ENCODE data around the gene TEX29. TPM values are rescaled to one million over a fixed set of nuclear protein-coding genes. Genes with fewer than 3 reads are reported as not detected.

The TEX29 gene
- total RNA-seq, 1 experiment from 2014 or later, result 0.68 TPM

DNA sequence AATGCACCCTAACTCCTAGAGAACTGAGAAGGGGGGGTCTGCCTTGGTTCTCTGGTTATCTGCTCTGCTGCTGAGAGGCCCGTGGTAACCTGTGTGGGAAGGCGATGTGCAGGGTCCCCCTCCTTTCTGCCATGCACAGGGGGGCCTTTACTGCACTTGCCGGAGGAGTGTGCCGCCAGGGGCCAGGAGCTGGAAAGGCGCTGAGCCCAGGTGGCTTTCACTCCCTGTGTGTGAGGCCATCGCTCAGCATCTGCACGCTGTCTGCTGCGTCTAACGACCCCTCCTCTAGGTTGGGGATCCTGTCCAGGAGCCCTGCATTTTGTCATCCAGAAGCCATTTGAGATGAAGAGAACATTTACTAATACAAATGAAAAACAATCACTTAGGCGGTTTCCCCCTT, 37.0 kb upstream of the TEX29 start (continued):
- TF ChIP-seq, protein P1, sequence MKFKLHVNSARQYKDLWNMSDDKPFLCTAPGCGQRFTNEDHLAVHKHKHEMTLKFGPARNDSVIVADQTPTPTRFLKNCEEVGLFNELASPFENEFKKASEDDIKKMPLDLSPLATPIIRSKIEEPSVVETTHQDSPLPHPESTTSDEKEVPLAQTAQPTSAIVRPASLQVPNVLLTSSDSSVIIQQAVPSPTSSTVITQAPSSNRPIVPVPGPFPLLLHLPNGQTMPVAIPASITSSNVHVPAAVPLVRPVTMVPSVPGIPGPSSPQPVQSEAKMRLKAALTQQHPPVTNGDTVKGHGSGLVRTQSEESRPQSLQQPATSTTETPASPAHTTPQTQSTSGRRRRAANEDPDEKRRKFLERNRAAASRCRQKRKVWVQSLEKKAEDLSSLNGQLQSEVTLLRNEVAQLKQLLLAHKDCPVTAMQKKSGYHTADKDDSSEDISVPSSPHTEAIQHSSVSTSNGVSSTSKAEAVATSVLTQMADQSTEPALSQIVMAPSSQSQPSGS (CRISPR knock-in tag; IDR thresholded peaks at IDR 0.05; ENCODE audit: borderline replicate concordance, low read depth), result no peak
- TF ChIP-seq, protein P2, sequence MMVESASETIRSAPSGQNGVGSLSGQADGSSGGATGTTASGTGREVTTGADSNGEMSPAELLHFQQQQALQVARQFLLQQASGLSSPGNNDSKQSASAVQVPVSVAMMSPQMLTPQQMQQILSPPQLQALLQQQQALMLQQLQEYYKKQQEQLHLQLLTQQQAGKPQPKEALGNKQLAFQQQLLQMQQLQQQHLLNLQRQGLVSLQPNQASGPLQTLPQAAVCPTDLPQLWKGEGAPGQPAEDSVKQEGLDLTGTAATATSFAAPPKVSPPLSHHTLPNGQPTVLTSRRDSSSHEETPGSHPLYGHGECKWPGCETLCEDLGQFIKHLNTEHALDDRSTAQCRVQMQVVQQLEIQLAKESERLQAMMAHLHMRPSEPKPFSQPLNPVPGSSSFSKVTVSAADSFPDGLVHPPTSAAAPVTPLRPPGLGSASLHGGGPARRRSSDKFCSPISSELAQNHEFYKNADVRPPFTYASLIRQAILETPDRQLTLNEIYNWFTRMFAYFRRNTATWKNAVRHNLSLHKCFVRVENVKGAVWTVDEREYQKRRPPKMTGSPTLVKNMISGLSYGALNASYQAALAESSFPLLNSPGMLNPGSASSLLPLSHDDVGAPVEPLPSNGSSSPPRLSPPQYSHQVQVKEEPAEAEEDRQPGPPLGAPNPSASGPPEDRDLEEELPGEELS (CRISPR knock-in tag; IDR thresholded peaks at IDR 0.05), result no peak
- TF ChIP-seq, protein P3, sequence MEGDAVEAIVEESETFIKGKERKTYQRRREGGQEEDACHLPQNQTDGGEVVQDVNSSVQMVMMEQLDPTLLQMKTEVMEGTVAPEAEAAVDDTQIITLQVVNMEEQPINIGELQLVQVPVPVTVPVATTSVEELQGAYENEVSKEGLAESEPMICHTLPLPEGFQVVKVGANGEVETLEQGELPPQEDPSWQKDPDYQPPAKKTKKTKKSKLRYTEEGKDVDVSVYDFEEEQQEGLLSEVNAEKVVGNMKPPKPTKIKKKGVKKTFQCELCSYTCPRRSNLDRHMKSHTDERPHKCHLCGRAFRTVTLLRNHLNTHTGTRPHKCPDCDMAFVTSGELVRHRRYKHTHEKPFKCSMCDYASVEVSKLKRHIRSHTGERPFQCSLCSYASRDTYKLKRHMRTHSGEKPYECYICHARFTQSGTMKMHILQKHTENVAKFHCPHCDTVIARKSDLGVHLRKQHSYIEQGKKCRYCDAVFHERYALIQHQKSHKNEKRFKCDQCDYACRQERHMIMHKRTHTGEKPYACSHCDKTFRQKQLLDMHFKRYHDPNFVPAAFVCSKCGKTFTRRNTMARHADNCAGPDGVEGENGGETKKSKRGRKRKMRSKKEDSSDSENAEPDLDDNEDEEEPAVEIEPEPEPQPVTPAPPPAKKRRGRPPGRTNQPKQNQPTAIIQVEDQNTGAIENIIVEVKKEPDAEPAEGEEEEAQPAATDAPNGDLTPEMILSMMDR (IDR thresholded peaks at IDR 0.05), result no peak
- TF ChIP-seq MAX (CRISPR knock-in tag; IDR thresholded peaks at IDR 0.05), result no peak
- TF ChIP-seq MLX (CRISPR knock-in tag; IDR thresholded peaks at IDR 0.05), result no peak
- no peak for TF ChIP-seq ZNF425 (CRISPR knock-in tag; conservative IDR thresholded peaks at IDR 0.05)
- TF ChIP-seq FOXJ3 (CRISPR knock-in tag; IDR thresholded peaks at IDR 0.05; ENCODE audit: borderline replicate concordance), result no peak
- TF ChIP-seq ATF3 (CRISPR knock-in tag; conservative IDR thresholded peaks at IDR 0.05), result no peak

DNA sequence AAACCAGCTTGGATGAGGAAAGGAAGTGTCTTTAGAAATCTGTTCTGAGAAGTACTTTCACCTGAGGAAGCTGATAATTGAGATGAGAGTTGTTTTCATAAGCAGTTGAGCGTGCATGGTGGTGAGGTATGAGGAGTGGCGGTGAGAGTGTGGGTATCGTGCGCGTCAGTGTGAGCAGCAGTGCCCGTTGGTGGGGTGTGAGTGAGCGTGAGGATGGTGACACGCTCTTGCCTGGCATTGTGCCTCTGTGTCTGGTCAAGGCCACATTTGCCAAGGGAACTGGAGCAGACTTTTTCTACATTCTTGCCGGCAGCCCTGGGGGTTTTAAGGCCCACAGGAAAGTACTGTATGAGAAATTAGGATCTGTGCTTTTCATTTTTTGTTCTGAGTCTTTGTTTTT, 36.5 kb upstream of the TEX29 start:
- H3K27ac Mint-ChIP-seq, result no peak overlapping the region
- ChIA-PET CTCF (interaction anchor here (1.6 kb wide), 1 partner anchor 216 kb away, joined by 4 read pairs; no protein-coding TSS in a partner anchor), POLR2A (no interaction called here)
- H3K9me3 Mint-ChIP-seq, result no peaks in the 10 kb centered on the region
- H3K4me1 Mint-ChIP-seq, result no peaks in the 10 kb centered on the region
- no peaks in the 10 kb centered on the region for H3K27me3 Mint-ChIP-seq (ENCODE audit: low read depth)
- H3K36me3 Mint-ChIP-seq, result peaks cover 47% of the 10 kb centered on the region
- TF ChIP-seq, protein P2 (CRISPR knock-in tag; IDR thresholded peaks at IDR 0.05), result no peak
- no peak for DNase-seq (ENCODE audit: low spot score)
- H3K4me3 Mint-ChIP-seq, result no peak overlapping the region
- no peak for ATAC-seq

DNA sequence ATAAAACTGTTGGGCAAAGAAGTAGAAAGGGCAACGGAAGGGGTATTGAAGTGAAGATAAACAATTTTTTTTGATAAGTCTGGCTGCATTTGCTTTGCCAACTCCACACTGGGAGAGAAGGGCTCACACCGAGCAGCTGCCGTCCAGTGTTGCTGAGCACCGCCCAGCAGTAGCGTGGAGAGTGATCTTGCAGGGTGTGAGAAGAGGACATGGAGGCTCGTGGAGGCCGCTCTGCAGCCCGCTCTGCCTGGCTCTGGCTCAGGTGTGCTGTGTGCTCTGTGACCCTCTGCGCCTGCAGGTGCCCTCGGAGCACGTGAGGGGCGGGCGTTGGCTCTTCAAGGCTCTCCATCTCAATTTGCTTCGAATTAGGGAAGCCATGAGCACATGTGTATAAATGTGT, 35.9 kb upstream of the TEX29 start:
- Mint-ChIP-seq H3K9me3 (no peaks in the 10 kb centered on the region), H3K36me3 (peaks cover 51% of the 10 kb centered on the region), H3K27ac (no peak overlapping the region), H3K4me1 (no peaks in the 10 kb centered on the region), H3K4me3 (no peak overlapping the region), H3K27me3 (ENCODE audit: low read depth) (no peaks in the 10 kb centered on the region)
- ATAC-seq (no peak), DNase-seq (ENCODE audit: low spot score) (no peak)
- ChIA-PET POLR2A (no interaction called here), CTCF (interaction anchor here (0.7 to 1.6 kb wide), 2 partner anchors 144 to 217 kb away, joined by 3 to 4 read pairs; no protein-coding TSS in a partner anchor)
- TF ChIP-seq, protein P4, sequence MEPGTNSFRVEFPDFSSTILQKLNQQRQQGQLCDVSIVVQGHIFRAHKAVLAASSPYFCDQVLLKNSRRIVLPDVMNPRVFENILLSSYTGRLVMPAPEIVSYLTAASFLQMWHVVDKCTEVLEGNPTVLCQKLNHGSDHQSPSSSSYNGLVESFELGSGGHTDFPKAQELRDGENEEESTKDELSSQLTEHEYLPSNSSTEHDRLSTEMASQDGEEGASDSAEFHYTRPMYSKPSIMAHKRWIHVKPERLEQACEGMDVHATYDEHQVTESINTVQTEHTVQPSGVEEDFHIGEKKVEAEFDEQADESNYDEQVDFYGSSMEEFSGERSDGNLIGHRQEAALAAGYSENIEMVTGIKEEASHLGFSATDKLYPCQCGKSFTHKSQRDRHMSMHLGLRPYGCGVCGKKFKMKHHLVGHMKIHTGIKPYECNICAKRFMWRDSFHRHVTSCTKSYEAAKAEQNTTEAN (CRISPR knock-in tag; IDR thresholded peaks at IDR 0.05), result no peak
- TF ChIP-seq ESRRA (CRISPR knock-in tag; IDR thresholded peaks at IDR 0.05; ENCODE audit: borderline replicate concordance), result no peak
- TF ChIP-seq ELF4 (CRISPR knock-in tag; IDR thresholded peaks at IDR 0.05; ENCODE audit: low read depth), result no peak
- TF ChIP-seq ZSCAN18 (CRISPR knock-in tag; IDR thresholded peaks at IDR 0.05), result no peak
- TF ChIP-seq ZNF671 (CRISPR knock-in tag; IDR thresholded peaks at IDR 0.05), result no peak
- TF ChIP-seq CBFB (CRISPR knock-in tag; IDR thresholded peaks at IDR 0.05; ENCODE audit: low read depth), result no peak
- no peak for TF ChIP-seq AR (CRISPR knock-in tag; IDR thresholded peaks at IDR 0.05)
